OCI-M2 (cell line): ENCODE data around the gene SRP14.
"Not testable (repeated sequence)": the region's sequence is repeated elsewhere in the genome, so short reads cannot be mapped to it uniquely, and the experiment has no call there.

Source experiments
- DNase-seq: peaks from one replicate; lab custom pipeline; 2025; ENCODE audit not compliant: unreplicated experiment; lab: John Stamatoyannopoulos, UW

Gene SRP14

GRCh38 chr15:40051616-40052415 is 12.8 kb upstream of the SRP14 start:
- no peak for DNase-seq

- DNase-seq, result no peak
Measured at GRCh38 chr15:40050788-40051470, 11.9 kb upstream of the SRP14 start.

GRCh38 chr15:40048926-40049475 is 10.0 kb upstream of the SRP14 start:
- DNase-seq, result no peak

- no peak for DNase-seq
Measured at GRCh38 chr15:40048211-40048792, 9.3 kb upstream of the SRP14 start.

GRCh38 chr15:40047415-40048210 is 8.6 kb upstream of the SRP14 start:
- DNase-seq, result no peak

- DNase-seq, result no peak
Measured at GRCh38 chr15:40046721-40047414, 7.9 kb upstream of the SRP14 start.

GRCh38 chr15:40045572-40046217 is 6.7 kb upstream of the SRP14 start:
- no peak for DNase-seq

- DNase-seq, result peak; percentile 20
Measured at GRCh38 chr15:40044717-40045571, 6.0 kb upstream of the SRP14 start.

- no peak for DNase-seq
Measured at GRCh38 chr15:40043927-40044716, 5.1 kb upstream of the SRP14 start.

GRCh38 chr15:40042791-40043320 is 3.9 kb upstream of the SRP14 start:
- no peak for DNase-seq

GRCh38 chr15:40040770-40041169 is 1.8 kb upstream of the SRP14 start:
- DNase-seq, result no peak

- no peak for DNase-seq
Measured at GRCh38 chr15:40040293-40040635, 1.3 kb upstream of the SRP14 start.

GRCh38 chr15:40038275-40038637 is 725 bp downstream of the SRP14 start:
- DNase-seq, result no peak

- no peak for DNase-seq
Measured at GRCh38 chr15:40037721-40038120, 1.3 kb downstream of the SRP14 start.

GRCh38 chr15:40035182-40035581 is 3.8 kb downstream of the SRP14 start:
- not testable (repeated sequence) for DNase-seq

GRCh38 chr15:40034186-40034946 is 4.6 kb downstream of the SRP14 start:
- no peak for DNase-seq

- DNase-seq, result no peak
Measured at GRCh38 chr15:40032125-40032839, 6.7 kb downstream of the SRP14 start.
